IMR-90 (cell line): ENCODE measurements around the gene ITM2C.

ENCODE experiments used
- CTCF ChIP-seq: conservative IDR thresholded peaks from 2 replicates; pipeline ENCODE4 v1.5.1; 2012; ENCODE audit warnings: mild to moderate bottlenecking, low read depth, low read length, improper control_type of control experiment
- MXI1 ChIP-seq: IDR thresholded peaks from 2 replicates; pipeline ENCODE4 v1.6.1; 2012; ENCODE audit warnings: low read depth, mild to moderate bottlenecking, low read length, moderate library complexity, borderline replicate concordance
- POLR2A ChIP-seq: IDR thresholded peaks from 2 replicates; pipeline ENCODE4 v1.6.1; 2012; ENCODE audit warnings: mild to moderate bottlenecking, low read depth, low read length

- TF ChIP-seq MXI1 (no peak), POLR2A (no peak), CTCF (no peak)
Observed at GRCh38 chr2:230908092-230908594, 43.4 kb downstream of the ITM2C start.
